ENCODE measurements around the gene DENND5A.
"Not testable (repeated sequence)": the region's sequence is repeated elsewhere in the genome, so short reads cannot be mapped to it uniquely, and the experiment has no call there.

Gene DENND5A

DNA sequence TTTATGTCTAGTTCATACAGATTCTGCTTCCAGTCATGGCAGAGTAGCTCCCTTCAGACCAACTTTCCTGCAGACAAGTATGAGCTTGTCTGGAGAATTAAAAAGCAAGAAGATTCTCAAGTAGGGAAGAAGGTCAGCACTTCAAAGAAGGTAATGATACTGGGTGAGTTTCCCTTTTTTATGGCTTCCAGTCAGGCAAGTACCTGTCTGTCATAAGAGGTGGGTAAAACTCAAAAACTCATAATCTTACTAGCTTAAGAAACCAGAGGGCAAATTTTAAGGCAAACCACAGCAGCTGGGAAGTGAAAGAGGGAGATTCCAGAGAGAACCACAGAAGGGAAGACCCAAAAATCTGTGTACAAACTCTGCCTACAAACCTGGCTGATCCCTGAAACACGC, 54.2 kb downstream of the DENND5A start:
- no peak for DNase-seq (ENCODE audit: low read depth)

DNA sequence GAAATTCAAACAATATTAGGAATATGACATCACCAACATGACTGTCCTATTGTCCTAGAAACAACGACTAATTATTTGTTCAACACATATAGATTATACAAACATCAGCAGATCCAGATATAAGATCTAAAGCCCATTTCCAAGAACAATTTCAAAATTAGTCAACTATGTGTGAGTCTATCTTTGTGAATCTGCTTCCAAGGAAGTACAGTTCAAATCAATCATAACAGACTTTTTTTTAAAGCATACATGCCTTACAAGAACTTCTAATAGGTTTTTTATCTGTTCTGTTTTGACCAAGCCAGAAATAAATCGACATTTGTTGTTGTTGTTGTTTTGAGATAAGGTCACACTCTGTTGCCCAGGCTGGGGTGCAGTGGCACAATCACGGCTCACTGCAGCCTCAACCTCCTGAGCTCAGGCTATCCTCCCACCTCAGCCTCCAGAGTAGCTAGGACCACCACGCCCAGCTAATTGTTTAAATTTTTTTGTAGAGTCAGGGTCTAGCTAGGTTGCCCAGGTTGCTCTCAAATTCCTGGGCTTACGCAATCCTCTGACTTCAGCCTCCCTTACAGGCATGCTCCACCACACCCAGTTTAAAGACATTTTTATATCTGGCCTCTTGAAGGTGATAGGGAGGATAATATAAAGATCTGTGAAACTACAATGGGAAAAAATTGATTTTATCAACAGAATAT, 54.8 kb downstream of the DENND5A start:
- DNase-seq (ENCODE audit: low read depth), result no peak

DNA sequence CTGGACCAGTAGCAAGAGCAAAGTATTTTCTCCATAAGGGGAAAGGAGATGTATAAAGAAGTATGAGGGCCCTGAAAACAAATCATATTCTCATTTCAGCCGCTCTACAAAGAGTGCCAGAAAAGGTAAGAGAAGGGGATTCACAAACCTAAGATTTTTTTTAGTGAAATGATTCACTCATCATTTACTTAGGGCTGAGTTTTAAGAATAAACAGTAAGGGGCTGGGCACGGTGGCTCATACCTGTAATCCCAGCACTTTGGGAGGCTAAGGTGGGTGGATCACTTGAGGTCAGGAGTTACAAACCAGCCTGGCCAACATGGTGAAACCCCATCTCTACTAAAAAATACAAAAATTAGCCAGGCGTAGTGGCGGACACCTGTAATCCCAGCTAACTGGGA, 55.5 kb downstream of the DENND5A start:
- DNase-seq (ENCODE audit: low read depth), result not testable (repeated sequence)

DNA sequence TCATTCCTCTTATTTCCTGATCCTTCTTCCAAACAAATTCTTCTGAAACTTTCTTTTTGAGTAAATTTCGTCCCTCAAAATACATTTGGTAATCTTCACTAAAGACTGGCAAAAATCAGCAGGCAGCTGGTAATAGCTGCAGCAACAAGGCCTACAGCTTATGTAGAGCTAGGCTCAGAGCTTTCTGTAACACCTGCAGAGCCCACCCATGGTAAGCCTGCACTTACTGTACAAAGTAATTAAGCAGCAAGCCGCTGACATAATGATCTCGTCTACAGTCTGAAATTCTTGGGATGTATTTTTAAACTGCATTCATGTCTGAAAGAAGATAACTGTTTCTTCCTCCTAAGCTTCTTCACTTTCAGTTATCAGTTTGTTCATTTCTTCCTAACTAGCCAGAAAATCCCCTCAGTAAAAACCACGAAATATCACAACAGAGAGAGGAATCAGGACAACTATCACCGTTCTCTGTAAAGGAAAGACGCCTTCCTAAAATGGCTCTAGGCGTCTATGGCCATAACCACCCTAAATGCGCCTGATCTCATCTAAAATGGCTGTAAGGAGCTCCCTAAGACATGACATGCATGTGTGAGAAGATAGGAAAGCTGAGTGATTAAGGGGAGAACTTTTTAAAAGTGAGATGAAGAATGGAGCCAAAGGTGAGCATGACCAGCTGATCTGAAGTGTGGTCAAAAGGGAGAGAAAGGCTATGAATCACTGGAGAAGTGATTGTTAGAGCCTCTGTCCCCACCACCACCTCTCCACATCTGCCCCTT, 56.2 kb downstream of the DENND5A start:
- DNase-seq (ENCODE audit: low read depth), result no peak

DNA sequence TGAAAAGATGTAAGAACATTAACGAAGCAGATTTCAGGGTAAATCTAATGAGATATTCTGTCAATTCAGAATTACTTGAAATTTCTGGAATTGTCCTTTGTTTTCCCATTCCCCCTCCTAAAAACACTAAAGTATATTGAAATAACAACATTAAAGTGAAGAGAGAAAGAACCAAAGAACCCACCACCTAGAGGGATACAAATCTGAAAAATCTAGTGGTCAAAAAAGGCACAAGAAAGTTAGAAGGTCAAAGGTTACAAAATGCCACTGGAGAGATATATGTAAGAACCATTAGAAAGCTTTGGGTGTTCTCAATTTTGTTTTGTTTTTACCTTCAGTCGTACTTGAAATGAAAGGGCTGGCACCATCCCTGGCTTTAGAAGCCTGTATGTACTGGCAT, 57.9 kb downstream of the DENND5A start:
- DNase-seq (ENCODE audit: low read depth), result no peak

DNA sequence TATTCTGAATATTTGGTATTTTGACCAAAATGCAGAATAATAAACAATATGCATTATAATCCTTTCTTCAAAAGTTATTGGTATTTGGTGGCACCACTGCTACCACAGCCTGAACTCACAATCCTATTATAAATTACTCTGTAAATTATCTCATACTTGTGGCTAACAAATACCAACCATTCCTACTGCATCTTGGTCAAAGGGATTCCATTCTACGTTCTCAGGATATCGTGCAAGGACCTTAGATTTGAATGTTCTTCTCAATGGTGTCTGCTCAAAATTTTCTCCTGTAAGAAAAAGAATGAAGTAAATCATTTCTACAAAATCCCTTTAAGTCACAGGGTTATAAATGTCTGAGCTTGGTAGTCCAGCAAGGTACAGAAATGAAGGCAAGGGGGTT, 58.7 kb downstream of the DENND5A start:
- DNase-seq (ENCODE audit: low read depth), result no peak

DNA sequence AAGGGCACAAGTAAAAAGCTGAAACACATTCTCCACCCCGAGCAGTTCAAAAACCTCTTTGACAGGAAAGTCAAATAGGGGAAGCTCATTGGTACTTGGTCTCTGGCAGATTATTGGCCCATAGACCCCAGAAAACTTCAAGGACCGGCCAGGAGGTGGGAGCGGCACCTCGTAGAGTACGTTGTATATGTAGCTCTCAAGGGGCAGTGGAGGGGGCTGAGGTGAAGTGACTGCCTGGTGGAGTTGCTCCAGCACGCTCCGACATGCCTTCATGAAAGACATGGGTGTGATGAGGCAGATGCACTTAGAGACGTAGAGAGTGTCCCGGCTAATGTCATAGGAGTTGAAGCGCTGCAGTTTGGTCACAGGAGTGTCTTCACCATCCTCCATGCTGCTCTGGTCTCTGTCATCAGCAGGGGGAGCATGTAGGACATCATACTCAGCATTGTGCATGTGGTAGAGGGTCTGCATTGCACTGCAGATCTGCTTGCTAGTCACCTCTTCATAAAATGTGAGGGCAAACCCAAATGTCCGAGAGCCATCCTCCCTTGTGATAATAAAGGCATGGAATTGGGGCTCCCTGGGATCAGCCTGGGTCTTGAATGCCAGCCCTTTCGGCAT, 61.3 kb downstream of the DENND5A start:
- no peak for DNase-seq (ENCODE audit: low read depth)

DNA sequence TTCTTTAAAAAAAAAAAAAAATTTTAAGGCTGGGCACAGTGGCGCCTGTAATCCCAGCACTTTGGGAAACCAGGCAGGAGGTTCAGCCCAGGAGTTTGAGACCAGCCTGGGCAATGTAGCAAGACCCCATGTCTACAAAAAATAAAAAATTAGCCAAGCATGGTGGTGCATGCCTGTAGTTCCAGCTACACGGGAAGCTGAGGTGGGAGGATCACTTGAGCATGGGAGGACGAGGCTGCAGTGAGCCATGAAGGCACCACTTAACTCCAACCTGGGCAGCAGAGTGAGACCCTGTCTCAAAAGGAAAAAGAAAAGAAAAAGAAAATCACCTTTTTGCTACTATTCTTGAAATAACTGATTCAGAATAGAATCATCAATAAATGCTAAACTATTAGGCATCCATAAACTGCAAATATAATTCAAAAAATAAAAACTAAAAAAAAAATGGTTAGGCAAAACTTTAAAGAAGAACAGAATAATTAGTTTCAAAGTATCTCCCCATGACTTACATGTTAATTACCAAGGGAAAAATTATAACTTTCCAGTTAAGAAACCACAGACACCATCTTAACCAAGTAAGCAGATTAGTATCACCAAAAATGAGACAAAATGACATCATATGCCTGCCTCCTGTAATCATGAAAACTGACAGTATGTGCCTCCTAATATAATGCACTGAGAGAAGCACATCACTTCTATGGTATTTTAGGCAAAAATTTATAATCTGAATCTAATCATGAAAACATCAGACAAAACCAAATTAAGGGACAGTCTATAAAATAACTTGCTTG, 63.6 kb downstream of the DENND5A start:
- no peak for DNase-seq (ENCODE audit: low read depth)

DNA sequence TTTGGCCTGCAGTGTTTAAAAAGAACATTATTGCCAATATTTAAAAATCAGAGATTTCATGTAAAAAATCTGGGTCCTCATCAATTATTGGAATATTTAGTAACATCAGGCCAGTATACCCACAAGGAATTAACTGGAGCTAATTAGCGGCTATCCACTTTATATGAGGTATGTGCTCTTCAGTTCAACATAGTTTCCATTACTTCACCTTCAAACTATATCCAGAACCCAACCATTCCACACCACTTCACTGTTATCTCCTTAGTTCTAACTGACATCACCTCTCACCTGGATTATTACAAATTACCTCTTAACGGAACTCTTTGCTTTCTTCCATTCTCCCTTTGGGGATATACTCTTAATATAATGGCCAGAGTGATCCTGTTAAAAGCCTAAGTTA, 64.7 kb downstream of the DENND5A start:
- no peak for DNase-seq (ENCODE audit: low read depth)

DNA sequence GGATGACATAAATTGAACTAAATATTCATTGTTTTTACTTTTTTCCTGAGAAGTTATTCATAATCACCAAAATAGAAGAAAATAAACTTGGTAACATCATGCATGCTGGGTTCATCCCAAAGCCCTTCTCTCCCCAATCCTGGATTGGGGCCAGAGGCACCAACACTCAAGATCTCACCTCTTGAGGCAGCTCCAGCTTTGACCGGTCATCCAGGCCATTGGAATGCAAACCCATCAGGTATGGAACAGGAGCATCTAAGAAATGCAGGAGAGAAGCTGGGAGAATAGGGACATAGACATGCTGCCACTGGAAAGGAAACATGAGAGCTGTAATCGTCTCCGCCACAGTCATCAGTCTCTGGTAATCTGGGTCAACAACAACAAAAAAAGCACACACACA, 71.8 kb downstream of the DENND5A start:
- DNase-seq (ENCODE audit: low read depth), result no peak

DNA sequence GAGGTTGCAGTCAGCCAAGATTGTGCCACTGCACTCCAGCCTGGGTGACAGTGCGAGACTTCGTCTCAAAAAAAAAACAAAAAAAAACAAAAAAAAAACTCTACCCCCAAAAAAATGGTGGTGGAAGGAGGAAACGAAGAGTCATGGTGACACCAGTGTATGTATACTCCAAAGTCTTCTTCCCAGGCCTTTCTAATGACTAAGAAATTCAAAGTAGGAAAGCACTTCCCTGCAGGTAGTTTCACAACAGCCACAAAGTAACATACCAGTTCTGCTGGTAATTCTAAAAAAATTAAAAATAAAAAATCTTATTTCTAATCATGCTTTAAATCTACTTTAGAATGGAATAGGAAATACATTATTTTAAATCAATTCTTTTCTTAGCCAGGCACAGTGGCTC, 72.6 kb downstream of the DENND5A start:
- DNase-seq (ENCODE audit: low read depth), result no peak

DNA sequence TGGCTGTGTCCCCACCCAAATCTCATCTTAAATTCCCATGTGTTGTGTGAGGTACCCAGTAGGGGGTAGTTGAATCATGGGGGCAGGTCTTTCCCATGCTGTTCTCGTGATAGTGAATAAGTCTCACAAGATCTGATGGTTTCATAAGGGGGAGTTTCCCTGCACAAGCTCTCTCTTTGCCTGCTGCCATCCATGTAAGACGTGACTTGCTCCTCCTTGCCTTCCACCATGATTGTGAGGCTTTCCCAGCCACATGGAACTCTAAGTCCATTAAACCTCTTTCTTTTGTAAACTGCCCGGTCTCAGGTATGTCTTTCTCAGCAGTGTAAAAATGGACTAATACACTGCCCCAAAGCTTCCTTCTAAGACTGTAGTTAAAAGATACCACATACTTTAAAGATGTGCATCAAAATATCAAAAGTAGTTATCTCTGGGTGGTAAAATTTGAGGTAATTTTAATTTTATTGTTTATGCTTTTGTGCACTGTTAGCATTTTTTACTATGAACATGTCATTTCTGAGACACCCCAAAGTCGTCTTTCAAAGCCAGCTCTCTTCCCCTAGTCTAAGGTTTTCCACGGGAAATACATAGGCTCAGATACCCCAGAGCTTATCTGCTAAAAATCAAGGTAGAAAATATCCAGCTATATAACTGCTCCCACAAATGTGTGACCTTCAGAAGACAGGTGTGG, 74.7 kb downstream of the DENND5A start:
- DNase-seq (ENCODE audit: low read depth), result not testable (repeated sequence)

DNA sequence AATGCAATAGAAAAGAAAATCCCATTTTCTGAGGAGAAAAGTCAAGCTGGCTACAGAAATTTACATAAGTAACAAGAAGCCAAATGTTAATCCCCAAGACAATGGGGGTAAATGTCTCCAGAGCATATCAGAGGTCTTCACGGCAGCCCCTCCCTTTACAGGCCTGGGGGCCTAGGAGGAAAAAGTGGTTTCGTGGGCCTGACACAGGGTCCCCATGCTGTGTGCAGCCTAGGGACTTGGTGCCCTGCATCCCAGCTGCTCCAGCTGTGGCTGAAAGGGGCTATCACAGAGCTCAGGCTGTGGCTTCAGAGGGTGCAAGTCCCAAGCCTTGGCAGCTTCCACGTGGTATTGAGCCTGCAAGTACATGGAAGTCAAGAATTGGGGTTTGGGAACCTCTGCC, 76.3 kb downstream of the DENND5A start:
- not testable (repeated sequence) for DNase-seq (ENCODE audit: low read depth)

DNA sequence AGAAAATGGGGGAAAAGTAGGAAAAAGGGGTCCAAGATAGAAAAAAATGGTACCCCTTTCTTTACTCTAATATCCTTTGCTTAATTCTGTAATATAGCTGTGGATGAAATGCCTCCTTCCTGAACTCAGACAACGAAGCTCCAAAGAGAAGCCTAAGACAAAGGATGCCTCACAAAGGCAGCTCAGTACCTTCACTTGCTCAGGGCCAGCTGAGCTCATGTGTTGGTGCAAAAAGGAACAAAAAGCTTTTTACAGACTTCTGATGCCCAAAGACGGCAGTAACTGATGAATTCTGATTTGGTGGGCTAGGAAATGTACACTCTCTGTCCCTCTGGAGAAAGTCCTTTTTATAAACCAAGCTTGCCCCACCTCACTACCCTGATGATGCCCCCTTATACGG, 77.5 kb downstream of the DENND5A start:
- DNase-seq (ENCODE audit: low read depth), result no peak

DNA sequence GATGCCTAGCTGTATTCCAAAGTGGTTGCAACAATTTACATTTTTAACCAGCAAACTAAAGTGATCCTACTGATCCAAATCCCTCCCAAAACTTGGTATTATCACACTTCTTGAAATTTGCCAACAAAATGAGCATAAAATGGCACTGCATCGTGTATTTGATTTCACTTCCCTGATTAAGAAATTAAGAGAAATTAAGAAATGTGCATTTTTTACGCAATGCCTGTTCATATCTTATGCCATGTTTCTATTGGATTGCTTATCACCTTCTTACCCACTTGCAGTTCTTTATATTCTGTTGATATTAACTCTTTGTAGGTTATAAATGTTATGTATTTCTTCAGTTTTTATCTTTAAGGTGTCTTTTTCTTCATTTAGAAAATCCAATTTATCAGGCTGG, 80.6 kb downstream of the DENND5A start:
- no peak for DNase-seq (ENCODE audit: low read depth)

DNA sequence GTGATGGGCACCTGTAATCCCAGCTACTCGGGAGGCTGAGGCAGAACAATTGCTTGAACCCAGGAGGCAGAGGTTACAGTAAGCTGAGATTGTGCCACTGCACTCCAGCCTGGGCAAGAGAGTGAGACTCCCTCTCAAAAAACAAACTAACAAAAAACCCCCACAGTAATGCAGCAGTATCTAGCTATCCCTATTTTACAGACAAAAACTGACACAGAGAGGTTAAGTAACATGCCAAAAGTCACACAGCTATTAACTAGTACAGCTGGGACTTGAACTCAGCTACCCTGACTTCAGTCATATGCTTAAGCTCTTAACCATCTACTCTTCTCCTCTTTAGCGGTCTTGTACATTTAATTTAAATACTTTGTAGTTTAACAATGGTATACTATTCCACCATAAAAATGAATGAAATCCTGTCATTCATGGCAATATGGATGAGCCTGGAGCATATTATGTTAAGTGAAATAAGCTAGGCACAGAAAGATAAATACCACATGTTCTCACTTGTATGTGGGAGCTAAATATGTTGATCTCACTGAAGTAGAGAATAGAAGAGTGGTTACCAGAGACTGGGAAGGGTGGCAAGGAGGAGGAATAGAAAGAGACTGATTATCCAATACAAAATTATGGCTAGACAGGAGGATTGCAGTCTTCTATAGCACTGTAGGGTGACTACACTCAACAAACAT, 82.8 kb downstream of the DENND5A start:
- DNase-seq (ENCODE audit: low read depth), result no peak

DNA sequence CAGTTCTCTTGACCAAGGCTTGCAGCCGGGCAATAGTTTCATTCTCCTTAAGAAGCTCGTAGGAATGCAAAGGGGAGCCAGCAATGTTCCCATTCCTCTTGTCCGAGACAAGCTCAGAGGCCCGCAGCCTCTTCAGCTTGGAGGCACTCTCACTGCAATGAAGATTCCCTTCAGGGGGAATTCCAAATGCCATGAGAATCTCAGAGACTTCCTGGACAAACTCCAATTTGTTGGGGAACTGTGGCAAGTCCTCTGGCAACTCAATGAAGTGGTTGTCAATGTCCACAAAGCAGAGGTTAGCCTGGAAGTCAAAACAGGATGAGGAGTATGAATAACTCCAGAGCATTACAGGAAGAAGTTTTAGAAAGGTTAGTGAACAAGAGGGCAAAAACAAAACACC, 84.4 kb downstream of the DENND5A start:
- no peak for DNase-seq (ENCODE audit: low read depth)

DNA sequence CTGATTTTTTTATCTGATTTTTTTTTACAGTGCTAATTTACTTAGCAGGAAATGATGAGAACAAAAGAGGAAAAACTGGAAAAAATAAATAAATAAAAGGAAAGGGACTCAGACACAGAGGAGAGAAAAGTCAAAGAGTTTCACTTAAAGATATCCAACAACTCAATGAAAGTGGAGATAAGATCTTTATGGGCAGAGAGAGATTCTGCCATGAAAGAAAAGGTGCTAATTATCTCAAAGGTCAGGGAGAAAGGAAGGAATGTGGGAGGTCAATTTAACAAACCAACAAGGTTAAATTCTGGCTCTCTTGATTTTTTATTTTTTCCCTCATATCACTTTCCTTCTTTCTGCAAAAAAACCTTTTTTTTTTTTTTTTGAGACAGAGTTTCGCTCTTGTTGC, 86.0 kb downstream of the DENND5A start:
- no peak for DNase-seq (ENCODE audit: low read depth)

DNA sequence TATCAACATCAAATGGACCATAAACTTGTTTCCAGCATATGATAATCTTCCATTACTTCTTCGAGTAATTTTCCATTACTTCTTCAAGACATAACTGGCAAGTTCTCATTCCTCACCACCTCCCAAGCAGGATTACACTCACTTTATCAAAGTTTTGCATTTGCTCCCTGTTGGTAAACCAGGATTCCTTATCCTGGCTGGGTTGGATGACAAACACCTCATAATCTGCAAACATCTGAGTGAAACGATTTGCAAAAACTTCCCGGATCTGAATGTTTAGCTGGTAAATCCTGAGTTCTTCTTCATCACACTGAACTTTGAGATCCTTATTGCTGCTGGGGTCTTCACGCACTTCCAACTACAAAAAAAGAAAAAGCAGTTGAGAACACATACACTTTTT, 86.4 kb downstream of the DENND5A start:
- no peak for DNase-seq (ENCODE audit: low read depth)

DNA sequence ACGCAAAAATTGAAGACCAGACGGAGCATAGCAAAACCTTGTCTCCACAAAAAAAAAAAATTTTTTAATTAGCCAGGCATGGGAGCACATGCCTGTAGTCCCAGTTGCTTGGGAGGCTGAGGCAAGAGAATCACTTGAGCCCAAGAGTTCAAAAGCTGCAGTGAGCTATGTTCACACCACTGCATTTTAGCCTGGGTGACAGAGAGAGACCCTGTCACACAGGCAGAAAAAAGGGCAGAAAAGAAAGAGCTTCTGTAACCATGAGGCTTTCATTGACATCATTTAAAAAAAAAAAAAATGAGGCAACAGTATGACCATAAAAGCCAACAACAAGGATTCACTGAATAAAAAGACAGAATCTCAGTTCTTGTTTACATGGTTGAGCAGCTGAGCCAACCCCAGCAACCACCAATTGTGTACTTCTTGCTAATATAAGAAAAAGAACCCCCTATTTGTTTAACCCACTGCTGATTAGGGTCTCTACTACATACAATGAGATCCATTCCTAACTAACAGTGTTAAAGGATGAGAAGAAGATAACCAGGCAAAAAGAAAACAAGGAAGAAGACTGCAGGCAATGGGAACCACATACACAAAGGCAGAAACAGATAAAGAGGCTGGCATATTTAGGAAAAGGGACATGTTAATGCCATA, 87.6 kb downstream of the DENND5A start:
- DNase-seq (ENCODE audit: low read depth), result no peak

DNA sequence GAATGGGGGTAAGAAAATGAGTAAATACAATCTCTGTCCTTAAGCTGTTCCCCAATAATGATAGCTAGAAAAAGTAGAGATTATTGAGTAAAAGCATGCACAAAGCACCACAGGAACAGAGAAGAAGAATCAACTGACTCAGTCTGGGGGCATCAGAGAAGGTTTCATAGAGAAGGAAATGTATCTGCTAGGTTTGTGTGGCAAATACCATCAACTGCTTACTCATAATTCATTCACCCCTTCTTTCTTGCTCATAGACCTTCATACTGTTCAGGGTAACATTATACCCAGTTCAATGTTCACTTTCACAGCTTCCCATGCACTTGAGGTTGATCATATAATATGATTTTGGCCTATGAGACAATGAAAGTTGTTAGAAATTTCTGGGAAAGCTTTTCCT, 88.6 kb downstream of the DENND5A start:
- DNase-seq (ENCODE audit: low read depth), result no peak
